ENCODE results near the gene SLC35E3.

Gene SLC35E3

GRCh38 chr12:68812553-68813241 is 66.7 kb downstream of the SLC35E3 start:
- Histone ChIP-seq H3K9me3 (ENCODE audit: insufficient read depth, low read length) (no peaks in the 10 kb centered on the region), H3K4me2 (ENCODE audit: low read depth, low read length, poor library complexity, severe bottlenecking) (no peak overlapping the region), H3K27me3 (ENCODE audit: low read length) (no peaks in the 10 kb centered on the region), H3K9ac (ENCODE audit: low read length) (no peak overlapping the region), H3K9me2 (replicated peaks; ENCODE audit: insufficient read depth, low read length) (no peaks in the 10 kb centered on the region), H3K36me3 (ENCODE audit: low read length) (peaks cover 53% of the 10 kb centered on the region), H3K27ac (ENCODE audit: low read depth, low read length) (no peak overlapping the region), H4K20me1 (ENCODE audit: low read depth, low read length) (peaks cover 18% of the 10 kb centered on the region; the same call in 1 of the 2 replicates), H3K4me3 (ENCODE audit: insufficient read depth, low read length, poor library complexity, severe bottlenecking) (no peak overlapping the region), H3K79me2 (ENCODE audit: insufficient read depth, low read length) (peaks cover 75% of the 10 kb centered on the region), H2AFZ (ENCODE audit: low read depth, low read length, severe bottlenecking) (no peak overlapping the region), H3F3A (ENCODE audit: insufficient read depth) (peaks cover 17% of the 10 kb centered on the region)
- TF ChIP-seq CTCF (IDR thresholded peaks at IDR 0.05; ENCODE audit: insufficient read depth, low read length, poor library complexity, severe bottlenecking), result no peak
- TF ChIP-seq EZH2phosphoT487 (conservative IDR thresholded peaks at IDR 0.05; ENCODE audit: low read length), result no peak

- H4K20me1 ChIP-seq (ENCODE audit: low read depth, low read length), result peaks cover 18% of the 10 kb centered on the region; the same call in 1 of the 2 replicates
- H3K27ac ChIP-seq (ENCODE audit: low read depth, low read length), result no peak overlapping the region
- no peak overlapping the region for H3K9ac ChIP-seq (ENCODE audit: low read length)
- peaks cover 73% of the 10 kb centered on the region for H3K79me2 ChIP-seq (ENCODE audit: insufficient read depth, low read length)
- peaks cover 17% of the 10 kb centered on the region; the same call in 1 of the 2 replicates for H3F3A ChIP-seq (ENCODE audit: insufficient read depth)
- no peak overlapping the region for H3K4me3 ChIP-seq (ENCODE audit: insufficient read depth, low read length, poor library complexity, severe bottlenecking)
- no peaks in the 10 kb centered on the region for H3K27me3 ChIP-seq (ENCODE audit: low read length)
- H3K36me3 ChIP-seq (ENCODE audit: low read length), result peaks cover 57% of the 10 kb centered on the region
- no peak for TF ChIP-seq CTCF (IDR thresholded peaks at IDR 0.05; ENCODE audit: insufficient read depth, low read length, poor library complexity, severe bottlenecking)
- no peak for TF ChIP-seq EZH2phosphoT487 (conservative IDR thresholded peaks at IDR 0.05; ENCODE audit: low read length)
- no peaks in the 10 kb centered on the region for H3K9me2 ChIP-seq (replicated peaks; ENCODE audit: insufficient read depth, low read length)
- H2AFZ ChIP-seq (ENCODE audit: low read depth, low read length, severe bottlenecking), result no peak overlapping the region
- no peak overlapping the region for H3K4me2 ChIP-seq (ENCODE audit: low read depth, low read length, poor library complexity, severe bottlenecking)
- no peaks in the 10 kb centered on the region for H3K9me3 ChIP-seq (ENCODE audit: insufficient read depth, low read length)
Measured at GRCh38 chr12:68813242-68813593, 67.2 kb downstream of the SLC35E3 start.

- H3K9ac ChIP-seq (ENCODE audit: low read length), result no peak overlapping the region
- no peak overlapping the region for H3K4me3 ChIP-seq (ENCODE audit: insufficient read depth, low read length, poor library complexity, severe bottlenecking)
- peaks cover 7% of the 10 kb centered on the region; the same call in 1 of the 2 replicates for H3F3A ChIP-seq (ENCODE audit: insufficient read depth)
- H3K79me2 ChIP-seq (ENCODE audit: insufficient read depth, low read length), result peaks cover 67% of the 10 kb centered on the region
- no peak overlapping the region for H3K27ac ChIP-seq (ENCODE audit: low read depth, low read length)
- H3K36me3 ChIP-seq (ENCODE audit: low read length), result peaks cover 57% of the 10 kb centered on the region
- H2AFZ ChIP-seq (ENCODE audit: low read depth, low read length, severe bottlenecking), result no peak overlapping the region
- H3K9me2 ChIP-seq (replicated peaks; ENCODE audit: insufficient read depth, low read length), result no peaks in the 10 kb centered on the region
- H3K27me3 ChIP-seq (ENCODE audit: low read length), result no peaks in the 10 kb centered on the region
- no peak overlapping the region for H3K4me2 ChIP-seq (ENCODE audit: low read depth, low read length, poor library complexity, severe bottlenecking)
- no peaks in the 10 kb centered on the region for H3K9me3 ChIP-seq (ENCODE audit: insufficient read depth, low read length)
- H4K20me1 ChIP-seq (ENCODE audit: low read depth, low read length), result peaks cover 22% of the 10 kb centered on the region
- TF ChIP-seq CTCF (IDR thresholded peaks at IDR 0.05; ENCODE audit: insufficient read depth, low read length, poor library complexity, severe bottlenecking) (no peak), EZH2phosphoT487 (conservative IDR thresholded peaks at IDR 0.05; ENCODE audit: low read length) (no peak)
Measured at GRCh38 chr12:68814490-68815231, 68.7 kb downstream of the SLC35E3 start.
